Heart left ventricle (tissue), 16 donors: ENCODE measurements around the gene UBE2F. TPM values are rescaled to one million over a fixed set of nuclear protein-coding genes. Genes with fewer than 3 reads are reported as not detected.

Experiments used
- ATAC-seq, 4 donors: fragments of 200-7000 bp; cut with Tn5 transposase; one replicate each; pipeline ENCODE4 v1.9.1; 2020 to 2022; ENCODE audit warnings: moderate library complexity in 4 of 4, mild to moderate bottlenecking in 3 of 4, moderate number of reproducible peaks in 1 of 4
- DNase-seq, 5 donors: peaks; one replicate each; pipeline ENCODE4 v3.0.0-alpha.2; 2020
- H3K27ac ChIP-seq, 12 donors: fragments of 200-600 bp; sonication (generic) in 4 of 12; one replicate each; pipeline versions ENCODE4 v1.5.0 to v1.8.0; 2016 to 2022; ENCODE audit warnings: mild to moderate bottlenecking in 2 of 12
- H3K27me3 ChIP-seq, 9 donors: fragments of 200-600 bp; sonication (generic) in 2 of 9; one replicate each; pipeline versions ENCODE4 v1.5.1 to v1.8.0; 2016 to 2022; ENCODE audit warnings: mild to moderate bottlenecking in 3 of 9
- H3K36me3 ChIP-seq, 9 donors: fragments of 200-600 bp; sonication (generic) in 2 of 9; one replicate each; pipeline versions ENCODE4 v1.5.0 to v1.8.0; 2018 to 2022; ENCODE audit warnings: mild to moderate bottlenecking in 2 of 9
- H3K4me1 ChIP-seq, 12 donors: fragments of 200-600 bp; sonication (generic) in 4 of 12; one replicate each; pipeline versions ENCODE4 v1.5.0 to v1.8.0; 2016 to 2022; ENCODE audit warnings: mild to moderate bottlenecking in 3 of 12
- H3K4me3 ChIP-seq, 12 donors: fragments of 200-600 bp; sonication (generic) in 4 of 12; one replicate each; pipeline versions ENCODE4 v1.5.0 to v1.8.0; 2017 to 2022; ENCODE audit warnings: mild to moderate bottlenecking in 9 of 12, moderate library complexity in 4 of 12
- H3K9me3 ChIP-seq, 12 donors: fragments of 200-600 bp; sonication (generic) in 4 of 12; one replicate each; pipeline versions ENCODE4 v1.5.0 to v1.8.0; 2016 to 2022; ENCODE audit warnings: mild to moderate bottlenecking in 1 of 12
- CTCF ChIP-seq, 12 donors: fragments of 200-600 bp; sonication (generic) in 4 of 12; IDR thresholded peaks; one replicate each; pipeline versions ENCODE4 v1.5.0 to v1.8.0; 2018 to 2022; ENCODE audit warnings: antibody characterized with exemption in 12 of 12, mild to moderate bottlenecking in 5 of 12
- POLR2A ChIP-seq, 2 donors: fragments of 450-650 bp; IDR thresholded peaks; one replicate each; pipeline ENCODE4 v1.6.1; 2017; ENCODE audit warnings: antibody characterized with exemption in 2 of 2, mild to moderate bottlenecking in 2 of 2, moderate library complexity in 2 of 2
- WGBS, 4 donors: extraction: QIAGEN DNeasy Blood & Tissue Kit in 2 of 4; methylation state at CpG; one replicate each; pipeline versions ENCODE4 v1.1.5 to v1.1.7; 2013 to 2018; 5-methylcytosine and 5-hydroxymethylcytosine counted together
- intact Hi-C, 10 donors: fragments of 100-400 bp; cut with DNase I; formaldehyde crosslinking; loops; one replicate each; pipeline versions ENCODE4 v1.11.1 to v1.14.2; 2022
- polyA plus RNA-seq, 2 donors: library from polyadenylated mRNA; stranded (reverse); fragments of 200-250 nt; gene quantifications; one replicate each; pipeline ENCODE4 v1.2.3, GENCODE V29; 2013
- total RNA-seq, 9 donors: library from RNA; depleted of rRNA in 2 of 9; stranded (reverse); fragments of >200 nt in 2 of 9; fragmentation: NEBNext Ultra II Directional in 3 of 9; extraction: Animal tissue kit (Norgen Biotek cat#: 25700) in 3 of 9; gene quantifications; one replicate each; pipeline versions ENCODE4 v1.1.0 to v1.2.4, GENCODE V29; 2016 to 2023
- donor health status: ischemic (EF 13 %, LVEDD 7.1; RV severe dilation, severe dysfunction).
- donor health status: healthy with polysubstance abuse.
- donor health status: DM: no; HTN: yes; CAD: no.
- donor health status: DM: no; HTN: no; CAD: no.
- donor health status: ischemic (EF 25% LVEDD 6.9; RV normal size, moderate dysfunction).
- donor health status: ischemic (EF 25% LVEDD 5.7; RV mildly dilated, moderate dysfunction).
- donor health status: healthy.
- donor health status: DM: yes; HTN: yes; CAD: no.
- donor health status: ischemic (EF 35%, LVEDD 5.7; RV mildly dilated, moderate dysfunction).
- donor health status: nonischemic (EF 11% LVEDD 7.7; RV severe dilation, severe dysfunction).
- donor health status: DM: yes; HTN: yes; CAD: no.
- donor health status: PGD.
- donor health status: ischemic (EF 29% LVEDD 5.4; RV normal size, mild dysfunction).
- donor health status: nonischemic (EF 23%, LVEDD 6.1; RV moderate dilation, normal function).

The UBE2F gene
- total and polyA plus RNA-seq, 11 donors = 54.2 to 83.4 (median 60.6) TPM

DNA sequence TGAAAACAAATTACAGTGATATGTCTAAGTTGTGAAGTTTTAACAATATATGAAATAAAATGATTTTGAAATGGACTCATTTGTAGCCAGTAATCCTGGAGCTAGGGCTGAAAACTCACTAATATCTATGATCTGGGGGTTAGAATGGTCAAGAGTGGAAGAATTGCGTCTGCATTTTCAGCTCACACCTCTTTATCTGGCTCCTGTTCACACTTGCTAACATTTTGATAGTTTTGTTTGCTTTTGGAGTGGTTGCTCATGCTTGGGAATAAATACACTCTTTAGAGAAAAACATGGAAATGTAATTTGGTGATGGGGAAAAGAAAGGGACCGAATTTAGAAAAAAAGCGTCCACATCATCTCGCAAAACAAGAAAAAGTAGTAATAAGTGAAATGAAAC is 30.7 kb downstream of the UBE2F start:
- Histone ChIP-seq H3K4me3 (no peak overlapping the region), H3K4me1 (peaks cover 0 to 14% (median 0%) of the 10 kb centered on the region in 12 donors), H3K27me3 (no peaks in the 10 kb centered on the region), H3K9me3 (peaks cover 0 to 10% (median 0%) of the 10 kb centered on the region in 12 donors), H3K36me3 (peaks cover 0 to 37% (median 22%) of the 10 kb centered on the region in 9 donors), H3K27ac (no peak overlapping the region)
- DNase-seq (no peak), ATAC-seq (no peak)
- 64 to 80% (median 64%) methylated on average over 4 of the region's 4 CpGs for WGBS, 4 donors
- no peak for TF ChIP-seq POLR2A (IDR thresholded peaks at IDR 0.05)
- TF ChIP-seq CTCF (IDR thresholded peaks at IDR 0.05) = no peak
- intact Hi-C loops = no loop called here

GRCh38 chr2:237998530-237998929 is 31.7 kb downstream of the UBE2F start:
- ATAC-seq (peak in 1 of 4 donors; percentile 26), DNase-seq (no peak)
- H3K4me3 ChIP-seq = no peak overlapping the region
- H3K36me3 ChIP-seq = peaks cover 0 to 33% (median 24%) of the 10 kb centered on the region in 9 donors
- WGBS, 4 donors = 81 to 85% (median 84%) methylated on average over 4 of the region's 4 CpGs
- H3K27ac ChIP-seq = peak overlapping the region in 1 of 12 donors; percentile 6
- H3K4me1 ChIP-seq = peaks cover 0 to 14% (median 0%) of the 10 kb centered on the region in 12 donors
- H3K9me3 ChIP-seq = peaks cover 0 to 10% (median 0%) of the 10 kb centered on the region in 12 donors
- H3K27me3 ChIP-seq = no peaks in the 10 kb centered on the region
- TF ChIP-seq POLR2A (IDR thresholded peaks at IDR 0.05) = no peak
- TF ChIP-seq CTCF (IDR thresholded peaks at IDR 0.05) = no peak
- intact Hi-C loops = no loop called here

DNA sequence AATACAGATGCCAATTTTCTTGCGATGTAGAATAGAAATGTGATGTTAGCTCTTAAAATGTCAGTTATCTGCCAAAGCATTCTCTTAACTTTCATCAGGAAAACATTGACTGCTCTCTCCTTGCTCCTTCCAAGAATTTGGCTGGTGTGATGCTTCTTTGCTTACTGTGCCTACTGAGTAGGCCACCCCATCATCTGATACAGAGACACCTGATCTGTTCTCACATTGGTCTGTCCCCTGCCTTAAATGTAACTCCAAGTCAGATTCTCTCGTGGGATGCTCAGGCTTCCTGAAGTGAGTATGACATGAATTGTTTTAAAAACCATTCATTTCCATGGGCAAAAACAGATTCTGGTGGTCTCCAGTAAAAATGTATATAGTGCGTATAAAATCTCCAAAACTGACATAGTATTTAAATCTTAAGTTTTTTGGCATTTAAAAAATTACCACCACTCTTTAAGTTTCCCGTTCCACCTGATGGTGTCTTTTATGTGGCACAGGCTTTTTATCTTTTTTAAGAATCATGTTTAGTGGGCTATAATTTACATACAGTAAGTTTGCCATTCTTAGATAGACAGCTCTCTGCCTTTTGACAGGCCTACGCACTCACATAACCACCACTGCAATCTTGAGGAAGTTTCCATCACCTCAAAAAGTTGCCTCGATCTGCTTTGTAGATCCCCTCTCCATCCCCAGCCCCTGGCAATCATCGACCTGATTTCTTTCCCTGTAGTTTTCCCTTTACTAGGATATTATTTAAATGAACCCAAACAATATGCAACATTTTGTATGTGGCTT is 36.6 kb downstream of the UBE2F start:
- ATAC-seq = no peak
- DNase-seq = no peak
- Histone ChIP-seq H3K27ac (no peak overlapping the region), H3K9me3 (peaks cover 0 to 10% (median 0%) of the 10 kb centered on the region in 12 donors), H3K27me3 (no peaks in the 10 kb centered on the region), H3K36me3 (peaks cover 0 to 22% (median 8%) of the 10 kb centered on the region in 9 donors), H3K4me3 (no peak overlapping the region), H3K4me1 (peaks cover 0 to 3% (median 0%) of the 10 kb centered on the region in 12 donors)
- intact Hi-C loops = loop anchor here in 1 of 10 donors (10.0 kb wide), 1 partner anchor 149 kb away; the partner anchor contains the start of gene RAMP1
- TF ChIP-seq CTCF (IDR thresholded peaks at IDR 0.05) (no peak), POLR2A (IDR thresholded peaks at IDR 0.05) (no peak)
- WGBS, 4 donors = 82 to 96% (median 91%) methylated on average over 7 of the region's 7 CpGs

DNA sequence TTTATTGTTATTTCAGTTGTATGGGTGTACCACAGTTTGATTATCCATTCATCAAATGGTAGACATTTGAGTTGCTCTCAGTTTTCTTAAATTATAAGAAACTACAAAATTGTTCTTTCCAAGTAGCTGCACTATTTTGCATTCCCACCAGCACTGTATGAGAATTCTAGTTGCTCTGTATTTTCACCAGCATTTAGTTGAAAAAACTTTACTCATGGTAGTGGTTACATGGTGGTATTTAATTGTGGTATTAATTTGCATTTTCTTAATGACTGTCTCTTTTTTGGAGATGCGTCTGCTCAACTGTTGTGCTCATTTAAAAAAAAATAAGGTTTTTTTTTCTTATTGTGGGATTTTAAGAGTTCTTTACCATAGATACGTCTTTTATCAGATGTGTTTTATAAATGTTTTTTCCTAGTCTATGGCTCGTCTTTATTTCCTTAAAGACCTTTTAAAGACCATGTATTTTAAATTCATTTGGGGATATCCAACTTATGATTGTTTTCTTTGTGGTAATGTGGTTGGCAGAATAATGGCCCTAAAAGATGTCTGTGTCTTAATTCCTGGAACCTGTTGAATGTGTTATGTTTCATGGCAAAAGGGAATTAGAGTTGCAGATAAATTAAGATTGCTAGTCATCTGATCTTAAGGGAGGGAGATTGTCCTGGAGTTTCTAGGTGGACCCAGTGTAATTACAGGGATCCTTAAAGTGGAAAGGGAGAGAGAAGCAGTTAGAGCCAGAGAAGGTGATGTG is 37.4 kb downstream of the UBE2F start:
- no peaks in the 10 kb centered on the region for H3K27me3 ChIP-seq
- ATAC-seq (no peak), DNase-seq (no peak)
- no peak overlapping the region for H3K4me3 ChIP-seq
- H3K36me3 ChIP-seq = peaks cover 0 to 22% (median 8%) of the 10 kb centered on the region in 9 donors
- H3K27ac ChIP-seq = no peak overlapping the region
- no peak for TF ChIP-seq POLR2A (IDR thresholded peaks at IDR 0.05)
- TF ChIP-seq CTCF (IDR thresholded peaks at IDR 0.05) = no peak
- intact Hi-C loops = loop anchor here in 1 of 10 donors (10.0 kb wide), 1 partner anchor 149 kb away; the partner anchor contains the start of gene RAMP1
- no peaks in the 10 kb centered on the region for H3K4me1 ChIP-seq
- H3K9me3 ChIP-seq = peaks cover 0 to 9% (median 0%) of the 10 kb centered on the region in 12 donors
- WGBS, 4 donors = 96 to 97% (median 96%) methylated on average over 3 of the region's 3 CpGs
